ENCODE measurements around the gene DNLZ. TPM values are rescaled to one million over a fixed set of nuclear protein-coding genes. Genes with fewer than 3 reads are reported as not detected.

Gene DNLZ
- total RNA-seq, 1 donor from 2014 or later: 9.0 TPM

DNA sequence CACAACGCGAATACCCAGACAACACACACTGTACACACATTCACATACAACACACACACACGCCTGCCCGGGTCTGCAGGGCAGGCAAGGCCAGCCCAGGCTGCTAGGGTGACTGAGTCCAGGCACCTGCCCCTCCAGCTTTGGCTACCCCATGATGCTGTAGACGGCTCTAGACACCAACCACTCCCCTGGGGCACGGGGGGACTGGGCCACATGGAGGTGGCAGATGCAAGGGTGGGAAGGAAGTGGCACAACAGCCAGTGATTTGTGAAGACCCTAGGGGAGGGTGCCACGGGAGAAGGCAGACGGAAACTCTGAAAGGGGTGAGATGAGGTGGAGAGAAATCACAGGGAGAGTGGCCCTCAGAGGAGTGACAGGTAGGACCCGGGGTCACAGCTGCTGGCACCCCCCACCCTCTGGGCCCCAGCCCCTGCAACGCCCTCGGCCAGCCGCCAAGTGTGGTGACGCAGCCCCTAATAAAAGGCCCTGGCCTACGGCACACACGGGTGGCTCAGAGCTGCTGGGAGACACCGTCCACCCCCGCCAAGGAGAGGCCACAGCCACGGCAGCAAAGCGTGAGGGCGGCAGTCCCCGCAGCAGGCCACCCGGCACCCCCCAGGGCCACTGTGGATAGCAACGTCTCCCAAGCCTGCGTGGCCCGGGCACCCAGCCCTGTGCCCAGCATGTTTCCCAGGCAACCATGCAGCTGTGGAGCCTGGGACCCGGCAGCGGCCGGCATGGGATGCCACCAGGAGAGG is 53.1 kb downstream of the DNLZ start:
- DNase-seq (ENCODE audit: low spot score in 2 of 2) (no peak), FAIRE-seq (no peak)

DNA sequence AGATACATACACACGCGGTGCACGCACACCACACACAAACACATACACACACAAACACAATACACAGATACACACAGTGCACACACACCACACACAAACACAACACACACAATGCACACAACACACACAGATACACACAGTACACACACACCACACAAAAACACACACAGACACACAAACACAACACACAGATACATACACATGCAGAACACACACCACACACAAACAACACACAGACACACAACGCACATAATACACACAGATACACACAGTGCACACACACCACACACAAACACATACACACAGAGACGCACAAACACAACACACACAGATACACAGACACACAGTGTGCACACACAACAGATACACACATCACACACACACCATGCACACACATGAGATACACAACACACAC is 53.7 kb downstream of the DNLZ start:
- FAIRE-seq: no peak

More for the DNA sequence above, 53.7 kb downstream of the DNLZ start:
- no peak for DNase-seq (ENCODE audit: low spot score in 2 of 2)

Other genes with a start within 250 kb of the DNLZ start
- 26.9 TPM for gene TMEM250, start 244.9 kb downstream of the DNLZ start, total RNA-seq
- gene LHX3, start 158.6 kb downstream of the DNLZ start, total RNA-seq: not detected
- gene QSOX2, start 117.9 kb downstream of the DNLZ start, total RNA-seq: 8.2 TPM
- 0.41 TPM for gene CCDC187, start 59.6 kb downstream of the DNLZ start, total RNA-seq
- gene GPSM1, start 36.2 kb downstream of the DNLZ start, total RNA-seq: 71.7 TPM
- gene CARD9, start 9.9 kb upstream of the DNLZ start, total RNA-seq: 0.41 TPM
- gene SNAPC4, start 36.4 kb upstream of the DNLZ start, total RNA-seq: 5.7 TPM
- gene ENTR1, start 46.9 kb upstream of the DNLZ start, total RNA-seq: 20.0 TPM
- 26.1 TPM for gene PMPCA, start 46.9 kb upstream of the DNLZ start, total RNA-seq
- gene INPP5E, start 76.1 kb upstream of the DNLZ start, total RNA-seq: 10.2 TPM
- gene SEC16A, start 119.3 kb upstream of the DNLZ start, total RNA-seq: 9.0 TPM
- 15.9 TPM for gene NOTCH1, start 182.3 kb upstream of the DNLZ start, total RNA-seq

Data from frontal cortex (tissue), 4 donors.